Esophagus muscularis mucosa (tissue), 4 donors: ENCODE data around the gene NUDT4.

Experiments
- CTCF ChIP-seq, 3 experiments: fragments of 200-600 bp in 2 of 3; fragments of 450-650 bp in 1 of 3; sonication (generic) in 2 of 3; IDR thresholded peaks; one replicate each; pipeline ENCODE4 v1.5.1; 2017 to 2019; ENCODE audit warnings: antibody characterized with exemption in 3 of 3, mild to moderate bottlenecking in 2 of 3, moderate library complexity in 1 of 3
- EP300 ChIP-seq: sonication (generic); formaldehyde crosslinking; IDR thresholded peaks from one replicate; pipeline ENCODE4 v1.6.1; 2017; ENCODE audit warnings: antibody characterized with exemption
- POLR2A ChIP-seq: fragments of 450-650 bp; IDR thresholded peaks from one replicate; pipeline ENCODE4 v1.6.1; 2017; ENCODE audit warnings: antibody characterized with exemption, moderate library complexity, mild to moderate bottlenecking, low read depth

- TF ChIP-seq CTCF (IDR thresholded peaks at IDR 0.05) (no peak), EP300 (no peak), POLR2A (no peak)
These were observed 41.4 kb upstream of the NUDT4 start for GRCh38 chr12:93336291-93336741.
